SIG-M5 treated with dmso at 0.1 percent for 504 hours (cell line): ENCODE data around the gene FOXO6.

Source experiments
- DNase-seq: peaks from one replicate; lab custom pipeline; 2025; ENCODE audit not compliant: unreplicated experiment; lab: John Stamatoyannopoulos, UW

FOXO6 gene

DNA sequence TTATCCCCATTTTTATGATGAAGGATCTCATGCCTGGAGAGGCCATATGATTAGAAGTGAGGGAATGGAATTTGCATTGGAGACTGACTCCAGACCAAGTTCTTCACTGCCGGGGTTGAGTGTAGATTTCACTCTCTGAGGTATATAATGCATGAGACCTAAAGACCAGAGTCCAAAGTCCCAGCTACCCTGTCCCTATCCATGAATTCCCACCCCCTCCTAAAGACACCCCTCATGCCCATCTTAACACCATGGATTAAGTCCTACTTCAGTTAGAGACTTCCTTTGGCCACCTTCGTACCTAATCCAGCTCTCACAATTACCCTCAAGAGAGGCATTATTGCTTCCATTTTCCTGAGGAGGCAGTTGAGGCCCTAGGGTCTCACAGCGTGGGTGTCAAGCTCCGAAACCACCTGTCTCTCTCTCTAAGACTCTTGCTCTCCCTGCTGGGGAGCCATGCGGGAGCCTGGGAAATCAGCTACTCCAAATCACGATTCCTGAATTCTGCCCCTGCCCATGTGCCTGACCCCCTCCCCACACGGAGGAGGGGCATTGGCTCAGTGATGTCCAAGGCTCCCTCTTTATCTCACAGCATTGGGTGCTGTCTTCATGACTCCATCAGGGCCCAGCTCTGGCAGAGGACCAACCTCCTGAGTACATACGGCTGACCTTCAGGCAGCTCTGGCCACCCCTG lies 11.7 kb upstream of the FOXO6 start:
- DNase-seq: no peak

GRCh38 chr1:41350055-41350378 lies 11.2 kb upstream of the FOXO6 start:
- no peak for DNase-seq

- DNase-seq: no peak
Observed at GRCh38 chr1:41351262-41352151, 9.7 kb upstream of the FOXO6 start.

DNA sequence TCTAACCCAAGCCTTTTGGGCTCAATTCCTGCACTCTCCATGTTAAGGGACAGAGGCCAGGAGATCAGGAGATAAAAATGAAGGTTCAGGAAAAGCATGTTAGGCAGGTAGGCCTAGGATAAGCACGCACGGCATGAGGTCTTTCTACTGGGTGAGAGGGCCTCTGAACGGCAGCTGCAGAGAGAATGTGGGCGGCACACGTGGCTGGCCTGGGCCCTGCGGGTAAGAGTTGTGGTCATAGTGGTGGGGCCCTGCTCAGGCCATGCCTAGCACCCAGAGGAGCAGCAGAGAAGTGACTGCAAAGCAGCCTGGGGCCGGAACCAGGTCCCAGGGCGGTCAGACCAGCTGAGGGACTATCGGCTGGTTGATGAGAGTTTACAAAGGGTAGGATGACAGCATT lies 7.5 kb upstream of the FOXO6 start:
- peak; percentile 36 for DNase-seq

- no peak for DNase-seq
Observed at GRCh38 chr1:41354956-41355355, 6.3 kb upstream of the FOXO6 start.

- DNase-seq: no peak
Observed at GRCh38 chr1:41355356-41355755, 5.9 kb upstream of the FOXO6 start.

DNA sequence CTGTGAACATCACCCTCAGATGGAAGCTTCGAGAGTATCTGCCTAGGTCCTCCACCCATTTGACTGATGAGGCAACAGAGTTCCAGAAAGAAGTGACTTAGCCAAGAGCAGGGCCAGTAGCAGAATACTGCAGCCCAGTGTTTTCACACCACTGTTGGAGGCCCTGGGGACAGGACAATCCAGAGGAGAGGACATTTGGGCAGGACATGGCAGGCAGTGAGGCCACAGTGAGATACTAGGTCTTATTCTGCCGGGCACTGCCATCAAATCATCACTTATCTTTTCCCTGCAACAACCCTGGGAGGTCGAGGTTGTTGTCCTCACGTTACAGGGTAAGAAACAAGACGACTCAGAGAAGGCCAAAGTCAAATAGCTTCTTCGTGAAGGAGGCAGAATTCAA lies 5.5 kb upstream of the FOXO6 start:
- no peak for DNase-seq

GRCh38 chr1:41356752-41357151 lies 4.5 kb upstream of the FOXO6 start:
- no peak for DNase-seq

- no peak for DNase-seq
Observed at GRCh38 chr1:41357451-41358101, 3.7 kb upstream of the FOXO6 start.

- no peak for DNase-seq
Observed at GRCh38 chr1:41358131-41359021, 2.9 kb upstream of the FOXO6 start.

GRCh38 chr1:41359211-41360073 lies 1.8 kb upstream of the FOXO6 start:
- no peak for DNase-seq

- no peak for DNase-seq
Observed at GRCh38 chr1:41360074-41360785, 1.0 kb upstream of the FOXO6 start.

DNA sequence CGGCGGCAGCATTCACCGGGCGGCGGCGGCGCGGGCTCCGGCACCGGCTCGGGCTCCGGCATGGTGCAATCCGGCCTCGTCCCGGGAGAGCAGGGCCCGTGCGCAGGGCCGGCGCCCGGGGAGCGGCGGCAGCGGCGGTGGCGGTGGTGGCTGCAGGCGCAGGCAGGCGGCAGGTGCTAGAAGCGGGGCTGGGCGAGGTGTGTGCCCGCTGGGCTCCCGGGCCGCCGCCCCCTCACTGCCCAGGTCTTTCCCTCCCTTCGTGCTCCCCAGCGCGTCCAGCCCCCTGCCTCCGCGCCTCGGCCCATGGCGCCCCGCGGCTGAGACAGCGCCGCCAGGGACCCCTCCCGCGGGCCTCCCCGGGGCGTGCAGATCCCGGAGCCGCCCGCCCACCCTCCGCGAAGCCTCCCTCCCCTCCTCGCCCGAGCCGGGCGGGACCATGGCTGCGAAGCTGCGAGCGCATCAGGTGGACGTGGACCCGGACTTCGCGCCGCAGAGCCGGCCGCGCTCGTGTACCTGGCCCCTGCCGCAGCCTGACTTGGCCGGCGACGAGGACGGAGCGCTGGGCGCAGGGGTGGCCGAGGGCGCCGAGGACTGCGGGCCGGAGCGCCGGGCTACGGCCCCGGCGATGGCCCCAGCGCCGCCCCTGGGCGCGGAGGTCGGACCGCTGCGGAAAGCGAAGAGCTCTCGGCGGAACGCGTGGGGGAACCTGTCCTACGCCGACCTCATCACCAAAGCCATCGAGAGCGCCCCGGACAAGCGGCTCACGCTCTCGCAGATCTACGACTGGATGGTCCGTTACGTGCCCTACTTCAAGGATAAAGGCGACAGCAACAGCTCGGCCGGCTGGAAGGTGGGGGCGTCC lies 492 bp downstream of the FOXO6 start:
- DNase-seq: peak; percentile 8

DNA sequence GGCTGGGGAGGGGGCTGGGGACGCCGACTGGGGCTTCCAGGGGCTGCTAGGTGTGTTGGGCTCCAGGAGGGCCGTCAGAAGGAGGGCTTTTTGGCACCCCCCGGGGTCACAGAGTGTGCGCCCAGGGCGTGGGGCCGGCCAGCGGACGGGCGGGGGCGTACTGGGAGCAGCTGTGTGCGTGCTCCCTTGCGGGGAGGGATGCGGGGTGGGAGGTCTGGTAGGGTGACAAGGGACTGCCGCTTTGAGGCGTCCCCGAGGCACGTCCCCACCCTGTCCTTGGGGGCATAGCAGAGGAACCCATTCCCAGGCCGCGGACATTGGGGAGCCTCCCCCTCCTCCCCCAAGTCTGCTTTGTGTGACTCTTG lies 1.1 kb downstream of the FOXO6 start:
- DNase-seq: no peak

- DNase-seq: no peak
Observed at GRCh38 chr1:41362749-41363590, 1.7 kb downstream of the FOXO6 start.

GRCh38 chr1:41363591-41364320 lies 2.5 kb downstream of the FOXO6 start:
- DNase-seq: no peak
